ENCODE results near the gene GREB1L.
"Not testable (repeated sequence)": the region's sequence is repeated elsewhere in the genome, so short reads cannot be mapped to it uniquely, and the experiment has no call there.

GREB1L gene

DNA sequence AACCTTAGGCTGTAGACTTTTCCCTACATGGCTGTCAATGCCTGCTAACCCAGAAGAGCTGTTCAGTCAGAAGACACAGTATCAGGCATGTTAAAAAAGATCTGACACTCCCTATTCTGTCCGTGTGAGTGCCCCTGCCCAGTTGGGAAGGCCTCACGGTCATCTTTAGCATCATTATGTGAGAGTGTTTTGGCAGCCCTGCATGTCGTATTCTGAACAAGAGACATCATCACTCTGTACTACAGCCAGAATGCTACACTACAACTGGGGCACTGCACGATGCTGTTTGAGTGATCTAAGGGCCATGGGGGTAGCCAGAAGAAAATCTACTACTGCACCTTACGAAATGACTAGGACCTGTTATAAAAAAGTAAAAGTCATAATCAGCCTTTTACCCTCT lies 67.2 kb downstream of the GREB1L start:
- no peak for DNase-seq

DNA sequence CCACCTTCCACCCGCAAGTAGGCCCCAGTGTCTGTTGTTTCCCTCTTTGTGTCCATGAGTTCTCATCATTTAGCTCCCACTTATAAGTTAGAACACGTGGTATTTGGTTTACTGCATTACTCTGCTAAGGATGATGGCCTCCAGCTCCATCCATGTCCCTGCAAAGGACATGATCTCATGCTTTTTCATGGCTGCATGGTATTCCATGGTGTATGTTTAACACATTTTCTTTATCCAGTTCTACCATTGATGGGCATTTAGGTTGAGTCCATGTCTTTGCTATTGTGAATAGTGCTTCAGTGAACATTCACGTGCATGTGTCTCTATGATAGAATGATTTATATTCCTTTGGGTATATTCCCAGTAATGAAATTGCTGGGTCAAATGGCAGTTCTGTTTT lies 69.9 kb downstream of the GREB1L start:
- DNase-seq = not testable (repeated sequence)

DNA sequence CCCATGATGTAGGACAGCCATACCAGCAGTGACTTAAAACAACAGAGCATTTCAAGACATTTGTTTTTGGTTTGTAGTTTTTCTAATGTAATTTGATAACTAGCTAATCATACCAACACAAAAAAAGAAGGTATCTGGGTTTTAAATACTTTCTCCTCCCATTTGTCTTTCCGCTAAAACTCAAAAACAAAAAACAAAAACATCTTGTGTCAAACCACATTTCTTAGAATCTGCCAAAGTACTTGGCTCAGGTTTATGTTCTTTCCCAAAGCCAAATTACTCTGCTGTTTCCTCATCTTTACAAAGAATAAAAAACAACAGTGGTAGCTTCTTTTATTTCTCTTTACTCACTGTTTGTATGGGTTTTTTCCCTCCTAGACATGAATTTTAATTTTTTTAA lies 71.5 kb downstream of the GREB1L start:
- no peak for DNase-seq

DNA sequence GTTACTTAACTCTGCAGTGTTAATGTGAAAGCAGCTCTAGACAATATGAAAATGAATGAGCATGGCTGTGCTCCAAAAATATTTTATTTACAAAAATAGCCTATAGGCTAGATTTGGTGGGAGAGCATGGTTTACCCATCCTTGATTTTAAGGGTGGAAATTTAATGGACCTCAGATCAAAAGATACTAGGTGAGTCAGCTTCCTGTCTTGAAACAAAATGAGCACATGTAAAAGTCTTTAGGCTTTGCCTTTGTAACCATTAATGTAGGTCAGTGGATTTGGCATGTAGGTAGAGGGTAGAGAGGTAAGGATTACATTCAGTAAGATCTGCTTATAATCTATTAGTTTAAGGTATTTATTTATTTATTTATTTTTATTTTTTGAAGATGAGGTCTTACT lies 72.7 kb downstream of the GREB1L start:
- DNase-seq = no peak

DNA sequence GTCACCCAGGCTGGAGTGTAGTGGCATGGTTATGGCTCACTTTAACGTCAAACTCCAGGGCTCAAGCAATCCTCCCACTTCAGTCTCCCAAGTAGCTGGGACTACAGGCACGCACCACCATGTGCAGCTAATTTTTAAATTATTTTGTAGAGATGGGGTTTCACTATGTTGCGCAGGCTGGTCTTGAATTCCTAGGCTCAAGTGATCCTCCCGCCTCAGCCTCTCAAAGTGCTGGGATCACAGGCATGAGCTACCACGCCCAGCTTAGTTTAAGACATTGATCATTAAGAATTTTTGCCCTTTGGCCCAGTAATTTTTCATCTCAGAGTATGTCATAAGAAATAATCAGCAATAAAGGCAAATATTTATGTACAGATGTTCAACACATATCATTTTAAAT lies 73.1 kb downstream of the GREB1L start:
- not testable (repeated sequence) for DNase-seq

DNA sequence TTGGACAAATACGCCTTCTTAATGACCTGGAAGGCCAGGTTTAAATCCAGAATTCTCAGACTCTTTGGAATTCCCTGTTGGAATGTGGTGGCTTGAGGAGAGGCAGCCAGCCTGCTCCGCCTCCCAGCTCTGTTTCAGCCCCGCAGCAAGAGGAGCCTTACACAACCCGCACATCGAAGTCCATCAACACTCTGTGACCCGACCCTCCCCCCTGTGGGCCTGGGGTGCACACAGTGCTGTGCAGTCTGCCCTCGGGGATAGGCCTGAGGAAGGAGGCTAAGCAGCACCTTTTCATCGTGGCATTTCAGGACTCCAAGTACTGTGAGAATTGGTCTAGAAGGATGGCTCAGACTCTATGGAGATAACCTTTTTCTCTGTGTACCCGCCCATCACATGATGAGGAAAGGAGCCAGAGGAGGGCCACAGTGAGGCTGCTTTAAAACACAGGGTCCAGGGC lies 73.7 kb downstream of the GREB1L start:
- no peak for DNase-seq

DNA sequence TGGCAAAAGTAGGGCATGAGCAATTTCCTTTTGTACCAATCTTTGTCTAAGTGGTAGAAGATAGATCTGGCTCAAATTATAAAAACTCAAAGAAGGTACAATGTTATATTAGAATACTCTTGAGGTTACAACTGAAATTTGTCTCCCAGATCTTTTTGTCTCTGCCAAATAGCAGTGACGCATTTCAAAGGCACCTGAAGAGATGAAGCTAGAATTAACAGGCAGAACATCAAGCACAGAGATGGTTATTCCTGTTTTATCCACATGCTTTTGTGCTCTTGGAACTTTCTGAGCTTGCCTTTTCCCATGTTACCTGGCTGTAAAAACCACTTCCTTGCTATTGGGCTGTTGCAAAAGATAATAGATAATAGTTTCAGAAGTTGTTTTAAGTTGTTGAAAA lies 74.3 kb downstream of the GREB1L start:
- no peak for DNase-seq

DNA sequence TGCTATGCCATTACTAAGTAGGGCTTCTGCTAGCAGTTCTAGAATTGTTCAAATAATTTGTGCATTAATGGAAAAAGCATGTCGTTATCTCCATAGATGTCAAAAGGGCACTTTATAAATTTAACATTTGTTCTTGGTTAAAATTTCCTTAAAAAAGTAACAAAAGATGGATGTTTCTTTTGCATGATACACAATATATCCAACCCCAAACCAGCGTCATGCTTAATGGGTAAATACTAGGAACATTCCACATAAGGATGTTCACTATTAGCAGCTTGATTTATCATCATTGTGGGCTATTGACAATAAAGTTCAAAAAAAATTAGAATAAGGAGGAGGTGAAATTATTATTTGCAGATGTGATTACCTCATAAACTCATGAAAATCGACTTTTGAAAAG lies 79.7 kb downstream of the GREB1L start:
- DNase-seq = no peak

DNA sequence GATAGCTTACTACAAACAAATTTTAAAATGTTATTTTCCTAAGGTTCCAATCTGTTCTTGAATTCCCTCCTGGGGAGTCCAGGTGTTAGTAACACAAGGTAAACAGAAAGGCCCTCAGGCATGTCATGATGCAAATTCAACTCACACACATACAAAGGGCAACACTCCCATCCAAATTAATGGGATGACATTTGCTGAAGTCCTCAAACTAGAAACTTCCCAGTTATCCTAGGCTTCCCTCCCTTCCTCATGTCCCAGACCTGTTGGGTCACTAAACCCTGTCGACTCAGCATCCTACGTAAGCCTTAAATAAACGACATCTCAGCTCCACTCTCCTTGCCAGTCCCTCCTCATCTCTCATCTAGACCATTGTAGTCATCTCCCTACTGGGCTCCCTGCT lies 85.1 kb downstream of the GREB1L start:
- no peak for DNase-seq

DNA sequence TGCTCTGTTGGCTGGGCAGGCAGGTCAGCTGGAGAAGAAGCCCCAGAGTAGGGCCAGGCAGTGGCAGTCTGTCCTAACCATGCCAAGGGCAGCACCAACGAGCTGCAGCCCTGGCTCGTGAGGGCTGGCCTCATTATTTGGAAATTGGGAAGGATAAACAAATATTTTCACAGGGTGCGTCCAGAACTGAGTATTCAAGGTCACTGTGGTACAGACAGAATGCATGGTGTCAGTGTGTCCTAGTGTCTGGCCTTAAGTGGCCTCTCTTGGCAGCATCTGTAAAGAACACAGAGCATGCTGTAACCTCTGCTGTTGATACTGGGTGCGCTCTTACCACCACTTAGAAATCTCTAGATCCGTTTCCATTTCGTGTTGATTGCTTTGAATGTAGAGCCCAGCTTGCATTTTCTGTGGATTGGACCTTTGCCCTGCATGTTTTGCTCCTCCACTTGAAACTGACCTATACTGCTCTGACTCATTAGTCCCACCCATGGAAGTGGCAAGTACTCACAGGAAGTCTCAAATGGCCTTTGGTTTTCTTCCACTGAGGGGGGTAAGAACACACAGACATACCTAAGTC lies 88.2 kb downstream of the GREB1L start:
- DNase-seq = no peak

DNA sequence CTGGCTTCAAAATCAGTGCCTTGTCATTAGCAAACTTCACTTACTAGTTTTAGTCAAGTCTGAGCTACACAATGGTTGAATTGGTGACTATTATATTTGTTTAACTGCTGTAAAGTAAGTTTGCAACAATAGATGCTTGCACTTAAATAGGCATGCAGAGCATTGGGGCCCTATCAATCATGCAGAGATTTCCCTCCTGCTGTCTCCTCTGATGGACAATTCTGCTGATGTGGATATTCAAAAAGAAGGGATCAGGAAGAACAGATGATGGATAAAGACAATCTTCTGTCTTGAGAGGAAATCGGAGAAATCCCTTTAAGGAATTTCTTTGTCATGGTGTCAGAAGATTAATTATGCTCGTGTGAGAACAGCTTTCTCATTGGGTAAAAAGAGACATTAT lies 89.0 kb downstream of the GREB1L start:
- no peak for DNase-seq

DNA sequence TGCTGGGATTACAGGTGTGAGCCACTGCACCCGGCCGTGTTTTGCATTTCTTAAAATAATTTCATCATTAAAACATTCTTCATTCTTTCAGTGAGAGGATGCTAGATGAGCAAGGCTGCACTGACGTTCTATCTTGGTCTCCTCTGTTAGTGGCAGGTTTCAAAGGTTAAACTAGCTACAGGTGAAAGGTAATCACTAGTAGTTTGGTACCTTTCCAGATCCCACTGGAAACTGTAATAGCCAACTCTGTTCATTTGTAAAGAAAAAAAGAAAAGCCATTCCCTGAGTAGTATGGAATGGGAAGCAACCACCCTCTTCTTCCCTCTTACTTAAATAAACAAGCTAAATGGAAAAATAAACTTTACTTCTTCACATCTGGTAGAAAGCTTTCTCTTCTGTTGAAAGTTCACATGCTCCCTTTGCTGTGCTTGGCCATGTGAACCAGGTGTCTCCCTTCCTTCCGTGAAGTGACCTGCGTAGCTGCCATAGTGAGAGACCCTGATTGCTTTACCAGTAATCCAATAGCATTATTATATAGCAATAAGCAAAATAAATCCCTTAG lies 94.0 kb downstream of the GREB1L start:
- DNase-seq = no peak

DNA sequence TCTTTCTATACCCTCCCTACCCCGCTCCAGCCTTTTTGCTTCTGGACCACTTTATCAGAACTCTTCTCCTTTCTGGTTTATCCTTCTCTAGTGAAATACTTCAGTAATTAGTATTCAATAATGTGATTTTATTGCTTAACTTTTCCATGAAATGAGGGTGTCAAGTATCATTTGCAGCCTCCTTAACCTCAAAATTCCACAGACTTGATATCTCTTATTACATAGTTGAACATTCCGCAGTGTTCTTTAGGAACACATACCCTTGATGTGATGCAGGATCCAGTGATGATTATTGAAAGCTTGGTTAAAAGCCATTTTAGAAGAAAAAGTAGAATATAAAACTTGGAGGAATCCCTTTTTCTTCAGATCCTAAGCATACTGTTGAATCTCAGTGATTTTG lies 94.8 kb downstream of the GREB1L start:
- no peak for DNase-seq

DNA sequence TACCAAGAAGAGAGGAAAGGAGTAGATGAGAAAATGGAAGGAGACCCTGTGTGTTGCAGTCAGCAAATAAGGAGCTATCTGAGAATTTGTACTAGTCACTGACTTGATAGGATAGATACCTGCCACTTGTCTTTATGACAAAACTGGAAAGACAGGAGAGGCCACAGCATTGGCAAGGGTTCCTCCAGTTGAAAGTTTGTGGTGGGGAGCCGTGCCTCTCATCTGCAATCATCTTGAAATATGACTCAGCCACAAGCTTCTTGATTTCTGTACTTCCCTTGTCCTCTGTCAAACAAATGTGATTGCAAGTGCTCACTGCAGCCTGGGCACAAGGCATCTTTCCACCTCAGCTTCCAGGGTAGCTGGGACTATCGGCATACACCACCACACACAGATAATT lies 99.1 kb downstream of the GREB1L start:
- no peak for DNase-seq

DNA sequence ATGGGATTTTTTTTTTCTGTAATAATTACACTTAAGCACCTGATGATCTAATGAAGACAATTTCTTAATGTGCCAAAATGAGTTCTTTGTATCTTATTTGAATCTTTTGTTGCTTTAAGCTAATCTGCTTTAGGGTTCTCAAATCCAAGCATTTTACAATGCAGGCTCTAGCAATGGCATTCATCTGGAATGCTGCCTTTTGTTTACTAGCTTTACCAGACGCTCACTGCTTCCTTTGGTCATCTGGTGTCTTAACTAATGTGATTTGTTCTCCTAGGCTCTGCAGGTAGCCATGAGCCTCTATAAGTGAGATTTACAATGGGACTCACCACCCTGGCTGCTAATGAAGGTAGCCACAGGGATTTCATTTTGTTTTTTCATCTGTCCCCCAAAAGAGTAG lies 100.3 kb downstream of the GREB1L start:
- DNase-seq = no peak

DNA sequence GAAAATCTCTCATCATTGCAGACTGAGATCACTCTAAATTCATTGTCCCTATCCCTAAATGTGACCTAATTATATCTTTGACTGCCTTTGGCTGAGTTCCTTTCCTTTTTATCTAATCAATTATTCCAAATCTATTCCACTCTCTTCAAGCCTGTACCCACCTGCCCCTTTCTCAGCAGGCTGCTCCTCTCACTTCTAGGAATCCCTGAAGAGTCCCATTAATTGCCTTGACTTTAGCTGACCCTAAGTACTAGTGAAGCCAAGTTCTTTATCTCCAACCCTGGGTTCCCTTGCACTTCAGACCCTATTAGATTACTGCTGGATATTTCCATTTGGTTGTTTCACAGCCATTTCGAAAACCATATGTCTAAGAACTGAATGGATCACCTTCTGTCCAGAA lies 102.8 kb downstream of the GREB1L start:
- no peak for DNase-seq

DNA sequence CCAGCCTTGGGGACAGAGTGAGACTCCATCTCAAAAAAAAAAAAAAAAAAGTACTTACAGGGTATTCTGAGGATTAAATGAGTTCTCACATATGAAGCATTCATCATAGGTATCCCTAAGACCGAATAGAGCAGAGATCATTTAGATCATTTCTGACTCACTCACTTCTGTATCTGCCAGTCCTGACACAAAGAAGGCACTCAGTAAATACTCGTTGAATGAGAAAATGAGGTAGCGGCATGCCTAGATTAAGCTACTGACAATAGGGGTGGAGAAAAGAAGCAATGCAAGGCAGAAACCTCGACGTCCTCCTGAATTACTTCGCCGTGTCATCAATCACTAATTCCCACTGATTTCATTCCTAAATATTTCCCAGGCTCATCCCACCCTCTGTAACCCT lies 103.8 kb downstream of the GREB1L start:
- DNase-seq = no peak

DNA sequence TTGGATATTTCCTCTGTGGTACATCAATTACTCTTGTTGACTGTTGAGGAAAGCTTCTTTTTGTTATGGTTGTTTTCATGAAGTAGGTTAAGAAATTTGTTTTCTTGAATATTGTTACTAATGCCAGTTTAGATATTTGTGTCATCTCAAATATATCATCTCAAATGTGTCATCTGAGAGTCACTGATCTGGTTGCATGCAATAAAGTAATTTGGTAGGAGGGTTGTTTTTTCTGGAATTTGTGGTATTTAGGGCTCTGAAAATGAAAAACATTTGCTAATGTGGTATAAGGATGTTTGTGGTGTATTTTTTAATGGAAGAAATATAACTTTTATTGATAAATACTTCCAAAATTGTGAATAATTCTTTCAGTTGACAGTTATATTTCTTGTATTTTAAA lies 117.7 kb downstream of the GREB1L start:
- no peak for DNase-seq

DNA sequence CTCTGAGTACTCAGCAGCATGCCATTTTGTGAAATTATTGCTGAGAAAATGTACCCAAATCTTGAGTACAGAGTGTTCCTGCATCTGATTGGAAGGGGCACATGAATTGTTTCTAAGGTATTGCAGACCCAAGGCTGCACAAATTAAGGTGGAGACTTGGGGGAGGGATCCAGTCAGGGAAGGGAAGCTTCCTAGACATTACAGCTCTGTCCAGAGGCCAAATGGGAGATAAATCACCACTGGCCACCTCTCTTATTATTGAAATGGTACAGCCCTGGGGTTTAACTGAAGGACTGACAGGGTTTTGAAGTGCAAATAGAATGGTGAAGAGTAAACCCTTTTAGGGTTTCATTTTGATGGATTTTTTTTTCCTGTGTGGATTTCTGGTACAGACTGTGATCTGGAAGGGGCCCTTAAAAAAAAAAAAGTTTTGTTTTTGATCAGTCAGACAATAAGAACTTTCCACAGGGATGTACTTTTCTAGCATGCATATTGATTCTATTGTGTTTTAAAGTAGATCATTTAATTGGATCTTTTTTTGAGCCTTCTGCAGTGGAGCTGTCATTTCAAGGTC lies 119.4 kb downstream of the GREB1L start:
- no peak for DNase-seq

DNA sequence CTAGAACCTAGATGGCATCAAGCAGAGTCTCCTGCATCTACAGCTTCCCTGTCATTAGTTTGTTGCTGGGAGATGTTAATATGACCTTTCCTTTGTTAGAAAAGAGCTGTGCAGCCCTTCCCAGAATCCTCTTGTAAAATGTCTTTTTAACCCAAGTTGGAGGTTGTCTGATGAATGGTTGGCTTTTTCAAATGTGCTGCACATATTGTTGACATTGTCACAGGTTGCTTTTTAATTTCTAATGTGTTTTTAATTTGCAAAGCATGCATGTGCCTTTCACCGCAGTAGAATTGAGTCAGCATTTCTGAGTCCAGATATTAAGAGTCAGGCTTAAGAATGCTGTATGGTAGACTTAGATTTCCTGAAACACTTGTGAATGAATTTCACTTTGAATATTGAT lies 120.8 kb downstream of the GREB1L start:
- DNase-seq = no peak

DNA sequence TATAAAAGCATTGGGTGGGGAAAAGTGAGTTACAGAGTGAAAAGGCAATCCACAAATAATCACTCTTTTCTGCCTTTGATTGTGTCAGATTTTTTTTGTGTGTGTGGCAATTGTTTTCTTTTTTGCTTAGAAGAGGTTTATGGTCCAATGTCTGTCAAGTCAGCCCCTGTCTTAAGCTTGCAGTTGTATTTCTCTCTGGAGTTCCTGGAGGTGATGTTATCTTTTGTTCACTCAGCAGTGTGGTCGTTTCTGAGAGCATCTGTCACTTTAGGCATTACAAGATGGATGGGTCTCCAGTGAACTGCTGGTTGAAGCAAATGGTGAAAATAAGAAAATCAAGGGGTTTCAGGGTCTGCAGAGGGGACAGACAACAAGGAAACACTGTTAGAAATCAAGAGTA lies 121.3 kb downstream of the GREB1L start:
- no peak for DNase-seq

DNA sequence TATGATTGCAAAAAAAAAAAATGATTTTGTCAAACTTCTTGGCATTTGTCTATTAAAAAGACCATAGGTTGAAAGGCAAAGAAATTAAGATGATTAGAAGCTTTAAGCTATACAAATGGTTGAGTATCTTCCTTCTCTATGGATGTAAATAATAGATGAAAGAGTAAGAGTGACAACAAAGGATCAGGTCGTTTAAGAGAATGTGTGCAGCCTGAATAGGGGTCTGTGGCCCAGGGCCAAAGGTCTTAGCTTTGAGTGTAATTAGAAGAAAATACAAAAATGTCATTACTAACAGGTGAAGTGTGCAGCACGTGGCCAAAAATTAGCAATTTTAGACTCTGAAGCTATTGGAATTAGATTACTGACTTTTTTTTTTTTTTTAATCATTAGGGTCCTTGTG lies 122.4 kb downstream of the GREB1L start:
- no peak for DNase-seq

DNA sequence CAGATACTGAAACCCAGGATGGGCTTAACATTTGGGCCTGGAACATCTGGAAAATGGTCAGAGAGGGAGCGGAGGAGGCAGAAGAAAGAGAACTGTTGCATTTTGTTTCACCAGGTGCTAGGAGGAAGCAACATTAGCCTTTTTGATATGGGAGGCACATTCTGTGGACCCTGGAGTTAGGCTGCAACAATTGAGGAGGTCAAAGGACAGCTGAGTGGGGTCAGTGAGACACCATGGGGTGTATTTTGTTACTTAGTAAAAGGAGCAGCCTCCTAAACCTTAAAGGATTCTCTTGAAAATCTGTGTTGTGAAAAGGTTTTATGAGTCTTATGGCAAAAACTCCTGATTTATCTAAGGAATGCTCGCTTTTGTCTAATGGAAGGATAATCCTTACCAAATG lies 124.9 kb downstream of the GREB1L start:
- DNase-seq = no peak

DNA sequence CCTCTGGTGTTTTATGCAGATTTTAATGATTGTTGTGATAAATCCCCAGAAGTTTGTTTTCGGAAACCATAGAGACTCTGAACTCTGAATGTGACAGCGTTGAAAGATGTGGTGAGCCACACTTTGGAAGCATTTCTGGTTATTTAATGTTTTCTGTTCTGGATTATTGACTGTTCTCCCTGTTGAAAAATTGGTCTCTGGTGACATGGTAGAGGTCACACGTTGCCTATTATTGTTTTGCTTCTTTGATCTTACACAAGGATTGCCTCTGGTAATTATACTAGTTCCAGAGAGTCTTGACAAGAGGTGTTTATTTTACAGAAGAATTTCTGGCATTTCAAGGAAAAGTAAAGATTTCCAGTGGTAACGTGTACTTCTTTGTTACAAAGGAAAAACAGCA lies 127.1 kb downstream of the GREB1L start:
- DNase-seq = no peak

DNA sequence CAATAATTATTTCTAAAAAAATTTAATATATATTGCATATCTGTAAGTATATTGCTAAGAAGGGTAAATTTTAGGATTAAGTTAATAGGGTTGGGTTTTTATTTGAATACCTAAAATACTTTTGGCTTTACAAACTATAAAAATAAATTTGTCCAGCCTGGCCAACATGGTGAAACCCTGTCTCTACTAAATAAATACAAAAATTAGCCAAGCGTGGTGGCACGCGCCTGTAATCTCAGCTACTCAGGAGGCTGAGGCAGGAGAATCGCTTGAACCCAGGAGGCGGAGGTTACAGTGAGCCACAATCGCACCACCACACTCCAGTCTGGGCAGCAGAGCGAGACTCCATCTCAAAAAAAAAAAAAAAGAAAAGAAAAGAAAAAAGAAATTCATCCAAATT lies 127.6 kb downstream of the GREB1L start:
- not testable (repeated sequence) for DNase-seq
